Ishikawa (cell line): ENCODE measurements around the gene ISOC1.

Source experiments
- CEBPB ChIP-seq: IDR thresholded peaks from 2 replicates; pipeline ENCODE4 v1.6.1; 2012
- CREB1 ChIP-seq: IDR thresholded peaks from 2 replicates; pipeline ENCODE4 v1.6.1; 2012; ENCODE audit warnings: low read depth
- EGR1 ChIP-seq: IDR thresholded peaks from 2 replicates; pipeline ENCODE4 v1.6.1; 2012
- EP300 ChIP-seq: IDR thresholded peaks from 2 replicates; pipeline ENCODE4 v1.6.1; 2012; ENCODE audit warnings: borderline replicate concordance
- FOXM1 ChIP-seq: IDR thresholded peaks from 2 replicates; pipeline ENCODE4 v1.6.1; 2012; ENCODE audit warnings: low read depth, borderline replicate concordance
- NFIC ChIP-seq: IDR thresholded peaks from 2 replicates; pipeline ENCODE4 v1.6.1; 2012
- RAD21 ChIP-seq: IDR thresholded peaks from 2 replicates; pipeline ENCODE4 v1.6.1; 2012; ENCODE audit warnings: low read depth
- TAF1 ChIP-seq: IDR thresholded peaks from 2 replicates; pipeline ENCODE4 v1.6.1; 2012; ENCODE audit warnings: low read depth, mild to moderate bottlenecking
- TCF12 ChIP-seq: IDR thresholded peaks from 2 replicates; pipeline ENCODE4 v1.6.1; 2012; ENCODE audit warnings: low read depth
- TEAD4 ChIP-seq: IDR thresholded peaks from 2 replicates; pipeline ENCODE4 v1.6.1; 2012
- YY1 ChIP-seq: IDR thresholded peaks from 2 replicates; pipeline ENCODE4 v1.6.1; 2012; ENCODE audit warnings: low read depth
- ZBTB7A ChIP-seq: IDR thresholded peaks from 2 replicates; pipeline ENCODE4 v1.6.1; 2012; ENCODE audit warnings: low read depth
- TF ChIP-seq, protein P1 (sequence below): IDR thresholded peaks from 2 replicates; pipeline ENCODE4 v1.6.1; 2012; ENCODE audit warnings: low read depth, mild to moderate bottlenecking
- TF ChIP-seq, protein P2 (sequence below): IDR thresholded peaks from 2 replicates; pipeline ENCODE4 v1.6.1; 2012
- TF ChIP-seq, protein P3 (sequence below): IDR thresholded peaks from 2 replicates; pipeline ENCODE4 v1.6.1; 2012

The ISOC1 gene

DNA sequence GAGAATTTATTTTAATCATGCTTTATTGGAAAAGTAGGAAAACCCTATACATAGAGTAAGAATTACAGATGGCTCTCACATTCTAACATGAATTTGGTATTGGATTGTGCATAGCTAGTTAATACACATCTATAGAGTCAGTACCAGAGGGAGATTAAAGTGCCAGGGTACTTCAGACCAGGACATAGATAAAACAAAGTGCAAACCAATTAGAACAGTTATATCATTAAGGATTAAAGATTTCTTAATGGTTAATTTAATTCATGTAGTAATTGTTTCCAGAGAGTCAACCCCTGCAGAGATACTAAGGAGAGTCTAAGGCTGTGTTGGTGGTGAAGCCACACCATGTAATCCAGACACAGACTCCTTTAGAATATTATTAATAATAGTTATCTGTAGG is 8.8 kb downstream of the ISOC1 start:
- TF ChIP-seq NFIC (no peak), RAD21 (no peak), FOXM1 (no peak), EGR1 (no peak), TAF1 (no peak), CEBPB (no peak), TEAD4 (no peak), EP300 (no peak), CREB1 (no peak), TCF12 (no peak), ZBTB7A (no peak), YY1 (no peak)
- TF ChIP-seq, protein P1, sequence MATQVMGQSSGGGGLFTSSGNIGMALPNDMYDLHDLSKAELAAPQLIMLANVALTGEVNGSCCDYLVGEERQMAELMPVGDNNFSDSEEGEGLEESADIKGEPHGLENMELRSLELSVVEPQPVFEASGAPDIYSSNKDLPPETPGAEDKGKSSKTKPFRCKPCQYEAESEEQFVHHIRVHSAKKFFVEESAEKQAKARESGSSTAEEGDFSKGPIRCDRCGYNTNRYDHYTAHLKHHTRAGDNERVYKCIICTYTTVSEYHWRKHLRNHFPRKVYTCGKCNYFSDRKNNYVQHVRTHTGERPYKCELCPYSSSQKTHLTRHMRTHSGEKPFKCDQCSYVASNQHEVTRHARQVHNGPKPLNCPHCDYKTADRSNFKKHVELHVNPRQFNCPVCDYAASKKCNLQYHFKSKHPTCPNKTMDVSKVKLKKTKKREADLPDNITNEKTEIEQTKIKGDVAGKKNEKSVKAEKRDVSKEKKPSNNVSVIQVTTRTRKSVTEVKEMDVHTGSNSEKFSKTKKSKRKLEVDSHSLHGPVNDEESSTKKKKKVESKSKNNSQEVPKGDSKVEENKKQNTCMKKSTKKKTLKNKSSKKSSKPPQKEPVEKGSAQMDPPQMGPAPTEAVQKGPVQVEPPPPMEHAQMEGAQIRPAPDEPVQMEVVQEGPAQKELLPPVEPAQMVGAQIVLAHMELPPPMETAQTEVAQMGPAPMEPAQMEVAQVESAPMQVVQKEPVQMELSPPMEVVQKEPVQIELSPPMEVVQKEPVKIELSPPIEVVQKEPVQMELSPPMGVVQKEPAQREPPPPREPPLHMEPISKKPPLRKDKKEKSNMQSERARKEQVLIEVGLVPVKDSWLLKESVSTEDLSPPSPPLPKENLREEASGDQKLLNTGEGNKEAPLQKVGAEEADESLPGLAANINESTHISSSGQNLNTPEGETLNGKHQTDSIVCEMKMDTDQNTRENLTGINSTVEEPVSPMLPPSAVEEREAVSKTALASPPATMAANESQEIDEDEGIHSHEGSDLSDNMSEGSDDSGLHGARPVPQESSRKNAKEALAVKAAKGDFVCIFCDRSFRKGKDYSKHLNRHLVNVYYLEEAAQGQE, result no peak
- TF ChIP-seq, protein P2, sequence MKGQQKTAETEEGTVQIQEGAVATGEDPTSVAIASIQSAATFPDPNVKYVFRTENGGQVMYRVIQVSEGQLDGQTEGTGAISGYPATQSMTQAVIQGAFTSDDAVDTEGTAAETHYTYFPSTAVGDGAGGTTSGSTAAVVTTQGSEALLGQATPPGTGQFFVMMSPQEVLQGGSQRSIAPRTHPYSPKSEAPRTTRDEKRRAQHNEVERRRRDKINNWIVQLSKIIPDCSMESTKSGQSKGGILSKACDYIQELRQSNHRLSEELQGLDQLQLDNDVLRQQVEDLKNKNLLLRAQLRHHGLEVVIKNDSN, result no peak
- TF ChIP-seq, protein P3, sequence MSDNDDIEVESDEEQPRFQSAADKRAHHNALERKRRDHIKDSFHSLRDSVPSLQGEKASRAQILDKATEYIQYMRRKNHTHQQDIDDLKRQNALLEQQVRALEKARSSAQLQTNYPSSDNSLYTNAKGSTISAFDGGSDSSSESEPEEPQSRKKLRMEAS, result no peak

DNA sequence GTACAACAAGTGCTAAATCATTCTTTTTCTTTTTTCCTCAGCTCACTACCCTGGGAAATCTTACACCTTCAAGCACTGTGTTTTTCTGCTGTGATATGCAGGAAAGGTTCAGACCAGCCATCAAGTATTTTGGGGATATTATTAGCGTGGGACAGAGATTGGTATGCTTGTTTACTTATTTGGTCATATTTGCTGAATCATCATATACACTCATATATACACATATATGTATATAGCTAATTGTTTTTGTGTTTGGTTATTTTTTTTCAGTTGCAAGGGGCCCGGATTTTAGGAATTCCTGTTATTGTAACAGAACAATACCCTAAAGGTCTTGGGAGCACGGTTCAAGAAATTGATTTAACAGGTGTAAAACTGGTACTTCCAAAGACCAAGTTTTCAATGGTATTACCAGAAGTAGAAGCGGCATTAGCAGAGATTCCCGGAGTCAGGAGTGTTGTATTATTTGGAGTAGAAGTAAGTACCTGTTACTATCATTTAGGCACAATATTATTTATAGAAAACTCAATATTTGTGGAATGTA is 10.4 kb downstream of the ISOC1 start:
- TF ChIP-seq FOXM1 (no peak), CEBPB (no peak), YY1 (no peak), TCF12 (no peak), EGR1 (no peak), ZBTB7A (no peak), TAF1 (no peak), RAD21 (no peak), CREB1 (no peak), TEAD4 (no peak)
- TF ChIP-seq, protein P1, result no peak
- TF ChIP-seq, protein P3, result no peak
- TF ChIP-seq, protein P2, result no peak

DNA sequence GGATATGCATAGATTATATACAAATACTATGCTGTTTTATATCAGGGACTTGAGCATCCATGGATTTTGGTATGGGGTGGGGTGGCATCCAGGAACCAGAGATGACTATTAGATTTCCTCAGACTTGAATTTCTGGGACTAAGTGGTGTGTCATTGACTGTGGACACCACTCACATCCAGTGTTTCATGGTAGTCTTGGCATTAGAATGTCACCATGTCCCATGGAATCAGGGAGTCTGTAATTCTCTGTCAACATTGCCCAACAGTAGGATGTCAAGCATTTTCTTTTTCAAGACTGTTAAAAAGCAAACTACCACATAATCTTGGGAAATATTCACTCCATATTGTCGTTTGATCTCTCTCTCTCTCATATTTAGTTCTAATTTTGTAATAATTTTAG is 13.1 kb downstream of the ISOC1 start:
- no peak for TF ChIP-seq EGR1
- TF ChIP-seq, protein P1, result no peak
- no peak for TF ChIP-seq CREB1
- TF ChIP-seq NFIC, result no peak
- TF ChIP-seq YY1, result no peak

DNA sequence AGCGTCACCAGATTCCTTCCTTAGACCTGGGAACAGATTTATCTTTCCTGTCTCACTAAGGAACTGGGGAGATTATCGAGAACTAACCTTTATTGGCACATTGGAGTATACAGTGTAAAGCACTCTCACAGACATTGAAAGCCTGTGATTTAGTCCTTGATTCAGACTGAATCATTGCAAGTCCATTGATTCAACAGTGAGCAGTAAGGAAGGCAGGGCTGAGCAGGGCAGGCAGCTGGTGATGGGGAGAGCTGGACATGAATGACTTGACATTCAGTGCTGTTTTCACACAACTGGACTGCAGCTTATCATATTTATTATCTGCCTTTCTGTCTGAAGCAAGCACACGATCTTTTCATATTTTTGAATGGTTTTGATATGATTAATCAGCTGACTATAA is 16.2 kb downstream of the ISOC1 start:
- TF ChIP-seq CREB1 (no peak), RAD21 (no peak), TCF12 (no peak), TEAD4 (no peak), EP300 (no peak), CEBPB (no peak)
- TF ChIP-seq, protein P2, result no peak
- TF ChIP-seq, protein P3, result no peak
- TF ChIP-seq, protein P1, result no peak
